ENCODE measurements around the gene METTL24. TPM values are rescaled to one million over a fixed set of nuclear protein-coding genes. Genes with fewer than 3 reads are reported as not detected.
"Not testable (repeated sequence)": the region's sequence is repeated elsewhere in the genome, so short reads cannot be mapped to it uniquely, and the experiment has no call there.

Gene METTL24
- polyA plus RNA-seq, 3 donors: 0.27 to 2.9 (median 0.54) TPM

- H3K27ac ChIP-seq (ENCODE audit: low read depth, low read length): no peak overlapping the region
- WGBS, 3 donors: 76 to 87% (median 81%) methylated on average over 2 of the region's 2 CpGs
These were observed 8.1 kb upstream of the METTL24 start for GRCh38 chr6:110366256-110366655.

GRCh38 chr6:110364364-110365105 lies 6.4 kb upstream of the METTL24 start:
- WGBS, 3 donors: 74 to 81% (median 76%) methylated on average over 5 of the region's 5 CpGs
- H3K27ac ChIP-seq (ENCODE audit: low read depth, low read length): no peak overlapping the region

DNA sequence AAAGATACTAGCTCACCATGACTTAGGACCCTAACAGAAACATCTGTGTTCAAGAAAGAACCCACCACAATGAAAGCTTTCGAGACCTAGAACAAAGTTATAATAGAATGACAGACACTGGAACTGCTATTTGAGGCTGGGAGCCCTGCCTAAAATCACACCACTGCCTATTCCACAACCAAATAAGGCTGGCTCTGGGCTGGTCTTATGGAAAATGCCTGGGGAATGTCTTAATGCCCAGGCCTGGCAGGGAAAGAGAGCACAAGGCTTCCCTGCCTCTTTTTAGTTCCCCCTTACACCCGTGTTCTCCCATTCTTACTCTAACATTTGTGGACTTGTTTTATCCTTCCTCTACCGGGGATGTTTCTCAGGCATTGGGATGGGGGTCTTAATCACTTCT lies 5.6 kb upstream of the METTL24 start:
- 85 to 93% (median 90%) methylated on average over 3 of the region's 3 CpGs for WGBS, 3 donors
- H3K27ac ChIP-seq (ENCODE audit: low read depth, low read length): no peak overlapping the region

GRCh38 chr6:110360676-110361075 lies 2.5 kb upstream of the METTL24 start:
- 35 to 85% (median 80%) methylated on average over 3 of the region's 3 CpGs for WGBS, 3 donors
- H3K27ac ChIP-seq (ENCODE audit: low read depth, low read length): no peak overlapping the region

DNA sequence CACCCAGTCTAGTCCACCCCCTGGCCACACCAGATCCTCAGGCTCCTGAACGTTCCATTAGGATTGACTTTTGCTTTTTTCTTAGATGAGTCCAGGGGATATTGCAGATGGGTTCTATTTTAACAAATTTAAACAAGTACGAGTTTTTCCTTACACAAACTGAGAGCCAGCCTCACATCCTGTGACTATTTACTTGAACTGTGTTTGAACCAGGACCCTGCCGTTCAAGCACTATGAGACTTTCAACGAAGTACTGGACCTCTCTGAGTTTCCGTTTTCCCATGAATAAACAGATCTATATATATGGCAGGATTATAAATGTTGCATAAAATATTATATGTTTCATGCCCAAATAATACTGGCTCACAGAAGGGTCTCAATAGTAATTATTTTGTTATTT lies 1.4 kb upstream of the METTL24 start:
- no peak overlapping the region for H3K27ac ChIP-seq (ENCODE audit: low read depth, low read length)
- 74 to 82% (median 81%) methylated on average over 5 of the region's 5 CpGs for WGBS, 3 donors

GRCh38 chr6:110358553-110359160 lies 508 bp upstream of the METTL24 start:
- WGBS, 3 donors: 35 to 44% (median 36%) methylated on average over 13 of the region's 13 CpGs
- H3K27ac ChIP-seq (ENCODE audit: low read depth, low read length): no peak overlapping the region

DNA sequence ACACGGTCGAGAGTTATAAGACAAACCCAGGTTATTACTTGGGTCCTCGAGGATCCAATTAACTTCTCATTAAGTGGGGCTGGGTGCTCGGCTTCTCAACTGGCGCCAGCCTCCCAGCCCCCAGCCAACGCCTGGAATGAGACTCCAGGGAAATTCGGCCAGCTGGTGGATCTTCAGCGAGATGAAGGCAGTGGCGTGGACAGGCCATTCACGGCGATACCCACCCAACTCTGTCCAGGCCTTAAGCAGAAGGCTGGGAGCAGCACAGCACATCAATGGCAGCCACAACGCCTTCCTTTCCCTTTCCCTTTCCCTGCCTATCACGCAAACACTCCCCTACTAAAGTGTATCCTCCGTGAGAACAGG lies 868 bp downstream of the METTL24 start:
- no peak overlapping the region for H3K27ac ChIP-seq (ENCODE audit: low read depth, low read length)
- 46 to 51% (median 51%) methylated on average over 14 of the region's 14 CpGs for WGBS, 3 donors

DNA sequence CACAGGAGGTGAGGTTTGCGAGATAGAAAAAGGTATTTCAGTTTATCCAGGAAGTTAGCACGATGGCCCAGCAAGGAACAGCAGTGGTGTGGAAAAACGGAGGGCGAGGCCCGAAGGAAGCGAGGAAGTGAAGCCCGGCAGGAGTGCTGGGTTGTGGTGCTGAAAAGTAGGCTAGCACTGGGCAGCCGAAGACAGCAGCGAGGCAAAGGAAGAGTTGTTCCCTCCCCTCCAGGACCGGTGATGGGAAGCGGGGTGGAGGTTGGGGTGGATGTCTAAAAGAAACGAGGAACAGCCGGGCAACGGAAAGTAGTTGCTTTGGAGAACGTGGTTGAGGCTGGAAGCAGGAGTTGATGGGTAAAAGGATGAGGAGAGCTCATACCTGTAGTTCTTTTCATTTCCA lies 1.4 kb downstream of the METTL24 start:
- H3K27ac ChIP-seq (ENCODE audit: low read depth, low read length): no peak overlapping the region
- 65 to 91% (median 69%) methylated on average over 15 of the region's 15 CpGs for WGBS, 3 donors

GRCh38 chr6:110355727-110356126 lies 2.4 kb downstream of the METTL24 start:
- no peak overlapping the region for H3K27ac ChIP-seq (ENCODE audit: low read depth, low read length)
- WGBS, 3 donors: 80 to 90% (median 88%) methylated on average over 2 of the region's 2 CpGs

- WGBS, 3 donors: 76 to 84% (median 83%) methylated on average over 2 of the region's 2 CpGs
- H3K27ac ChIP-seq (ENCODE audit: low read depth, low read length): no peak overlapping the region
These were observed 3.1 kb downstream of the METTL24 start for GRCh38 chr6:110355022-110355421.

DNA sequence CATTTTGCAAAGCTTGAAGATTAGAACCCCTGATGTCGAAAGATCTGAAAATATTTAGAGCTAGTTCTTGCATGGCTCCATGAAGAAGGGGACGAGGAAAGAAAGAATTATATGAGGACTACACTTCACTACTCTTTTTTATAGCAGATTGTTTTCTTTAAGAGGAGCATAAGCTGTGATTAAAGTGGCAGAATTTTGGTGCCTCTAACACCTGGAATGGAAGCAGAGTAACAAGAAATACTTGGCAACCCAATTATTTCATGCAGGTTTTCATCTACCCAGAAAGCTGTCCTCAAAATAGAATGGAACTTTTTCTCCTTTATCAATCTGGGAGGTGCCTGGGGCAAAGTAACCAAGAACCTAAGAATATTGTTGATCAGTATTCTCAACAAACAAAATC lies 4.0 kb downstream of the METTL24 start:
- no peak overlapping the region for H3K27ac ChIP-seq (ENCODE audit: low read depth, low read length)
- WGBS, 3 donors: 89 to 95% (median 90%) methylated on average over 2 of the region's 2 CpGs

- 72 to 78% (median 72%) methylated on average over 4 of the region's 4 CpGs for WGBS, 3 donors
- H3K27ac ChIP-seq (ENCODE audit: low read depth, low read length): no peak overlapping the region
These were observed 4.6 kb downstream of the METTL24 start for GRCh38 chr6:110353457-110354001.

DNA sequence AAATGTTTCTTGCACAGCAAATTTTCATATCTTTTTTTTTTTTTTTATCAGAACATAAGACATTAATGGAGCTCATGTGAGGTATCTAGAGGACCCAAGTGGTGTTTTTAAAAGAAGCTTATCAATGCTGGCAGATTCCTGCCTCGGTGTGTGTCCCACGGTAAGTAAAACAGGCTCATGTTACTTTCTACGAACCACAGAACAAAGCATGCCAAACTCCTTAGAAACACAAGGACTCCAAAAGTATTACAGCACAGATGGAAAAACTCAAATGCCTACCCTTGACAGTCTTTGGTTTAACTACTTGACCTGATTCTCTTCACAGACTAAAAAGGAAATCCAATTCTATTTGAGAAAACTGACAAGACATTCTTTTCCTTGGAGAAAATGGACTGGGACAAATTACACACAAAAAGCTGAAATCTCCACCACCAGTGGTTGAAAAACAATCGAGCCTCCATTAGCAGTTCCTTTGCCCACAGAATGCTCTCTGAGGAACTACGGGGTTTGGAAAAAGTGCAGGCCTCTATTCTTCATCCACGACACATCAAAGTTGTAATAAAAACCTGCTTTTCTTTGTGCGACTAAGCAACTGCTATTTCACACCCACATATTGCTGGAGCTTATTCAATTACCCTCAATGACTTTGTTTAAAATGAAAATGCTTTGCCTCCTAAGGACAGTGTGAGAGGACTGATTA lies 5.4 kb downstream of the METTL24 start:
- 56 to 72% (median 60%) methylated on average over 7 of the region's 7 CpGs for WGBS, 3 donors
- H3K27ac ChIP-seq (ENCODE audit: low read depth, low read length): no peak overlapping the region

DNA sequence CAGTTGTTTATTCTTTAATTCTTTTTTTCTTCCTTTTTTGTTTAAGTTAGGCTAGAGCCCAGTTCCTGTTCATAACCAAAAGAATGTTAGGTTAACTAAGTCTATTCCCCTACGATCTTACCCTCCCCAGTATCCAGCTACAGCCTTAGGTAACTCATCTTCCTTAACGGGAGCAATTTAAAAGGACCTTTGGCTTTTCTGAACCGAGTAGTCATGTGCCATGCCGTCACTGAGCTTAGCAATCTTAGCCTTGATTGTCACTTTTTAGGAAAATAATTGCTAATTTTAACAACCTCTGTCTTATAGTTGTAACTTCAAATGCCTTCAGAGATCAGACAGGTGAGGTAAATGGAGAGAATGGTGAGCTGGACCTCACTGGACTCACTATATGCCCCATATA lies 6.2 kb downstream of the METTL24 start:
- WGBS, 3 donors: 82 to 92% (median 86%) methylated on average over 4 of the region's 4 CpGs
- no peak overlapping the region for H3K27ac ChIP-seq (ENCODE audit: low read depth, low read length)

GRCh38 chr6:110351546-110351945 lies 6.6 kb downstream of the METTL24 start:
- WGBS, 3 donors: 88 to 97% (median 93%) methylated on average over 3 of the region's 3 CpGs

GRCh38 chr6:110350593-110350992 lies 7.6 kb downstream of the METTL24 start:
- H3K27ac ChIP-seq (ENCODE audit: low read depth, low read length): not testable (repeated sequence)
- whole genome bisulfite sequencing, 3 donors: 94 to 98% (median 94%) methylated on average over 7 of the region's 7 CpGs

More at GRCh38 chr6:110351546-110351945, 6.6 kb downstream of the METTL24 start:
- H3K27ac ChIP-seq (ENCODE audit: low read depth, low read length): no peak overlapping the region

DNA sequence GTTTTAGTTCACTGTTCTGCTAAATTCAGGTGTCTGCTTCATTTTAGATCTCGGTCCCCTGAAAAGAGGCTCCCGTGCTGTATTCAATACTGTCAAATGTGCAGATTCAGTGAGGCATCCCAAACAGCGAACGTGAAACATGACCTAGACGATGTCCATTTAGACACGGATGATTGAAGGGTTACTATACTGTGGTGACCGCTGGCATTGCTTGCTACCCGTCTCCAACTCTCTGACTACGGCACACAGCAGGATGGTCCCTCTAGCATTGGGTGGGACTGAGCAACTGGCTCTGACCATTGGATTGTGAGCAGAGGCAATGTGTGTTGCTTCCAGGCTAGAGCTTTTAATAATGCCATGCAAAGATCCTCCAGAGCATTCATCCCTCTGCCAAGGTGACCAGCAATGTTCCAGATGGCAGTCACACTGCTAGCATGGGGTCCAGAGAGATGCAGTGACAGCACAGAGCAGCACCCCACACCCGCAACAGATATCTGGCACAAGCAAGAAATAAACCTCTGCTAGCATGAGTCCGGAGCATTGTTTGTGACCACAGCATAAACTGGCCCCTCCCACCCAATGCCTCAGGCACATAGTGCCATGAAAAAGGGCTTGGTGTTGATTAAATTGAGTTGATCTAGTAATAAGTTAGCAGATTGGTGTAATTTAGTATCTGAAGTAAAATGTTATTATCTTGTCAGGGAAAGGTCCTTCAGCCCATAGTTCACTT lies 9.0 kb downstream of the METTL24 start:
- 84 to 88% (median 87%) methylated on average over 11 of the region's 11 CpGs for WGBS, 3 donors
- no peak overlapping the region for H3K27ac ChIP-seq (ENCODE audit: low read depth, low read length)

- H3K27ac ChIP-seq (ENCODE audit: low read depth, low read length): no peak overlapping the region
- WGBS, 3 donors: 69 to 89% (median 75%) methylated on average over 4 of the region's 4 CpGs
These were observed 13.1 kb downstream of the METTL24 start for GRCh38 chr6:110345025-110345424.

GRCh38 chr6:110342759-110343158 lies 15.4 kb downstream of the METTL24 start:
- WGBS, 3 donors: 90 to 94% (median 94%) methylated on average over 3 of the region's 3 CpGs

More at GRCh38 chr6:110342759-110343158, 15.4 kb downstream of the METTL24 start:
- H3K27ac ChIP-seq (ENCODE audit: low read depth, low read length): no peak overlapping the region
